MCF 10A (cell line): ENCODE results near the gene FER. TPM values are rescaled to one million over a fixed set of nuclear protein-coding genes. Genes with fewer than 3 reads are reported as not detected.

ENCODE experiments used
- BruUV-seq: library from RNA; stranded (reverse); fragments of 400-500 nt; replicated peaks from 2 replicates; lab custom pipeline; 2021; lab: Mats Ljungman, UMichigan
- CTCF ChIA-PET: fragments of 300-600 bp; sonication (Branson Sonifier 250); formaldehyde crosslinking; extraction: SDS; loops from one replicate; lab custom pipeline; 2021; ENCODE audit warnings: antibody characterized with exemption, inconsistent platforms; lab: Yijun Ruan, JAX
- POLR2A ChIA-PET: fragments of 300-600, 350-650 bp; sonication (Branson Sonifier 250); formaldehyde crosslinking; extraction: SDS; loops from one replicate; lab custom pipeline; 2020; ENCODE audit warnings: antibody characterized with exemption, inconsistent platforms; lab: Yijun Ruan, JAX
- DNase-seq: peaks from one replicate; pipeline ENCODE4 v3.0.0-alpha.2; 2018; ENCODE audit not compliant: unreplicated experiment
- H3K27ac Mint-ChIP-seq: one replicate; pipeline ENCODE4 v1.8.0; 2022; ENCODE audit warnings: mild to moderate bottlenecking, low read depth, mixed read lengths; ENCODE audit not compliant: unreplicated experiment
- H3K27me3 Mint-ChIP-seq: one replicate; pipeline ENCODE4 v1.8.0; 2022; ENCODE audit warnings: mixed read lengths; ENCODE audit not compliant: insufficient read depth, unreplicated experiment
- H3K36me3 Mint-ChIP-seq: one replicate; pipeline ENCODE4 v1.8.0; 2022; ENCODE audit warnings: mild to moderate bottlenecking, moderate library complexity, mixed read lengths; ENCODE audit not compliant: insufficient read depth, unreplicated experiment
- H3K4me1 Mint-ChIP-seq: one replicate; pipeline ENCODE4 v1.8.0; 2022; ENCODE audit warnings: mixed read lengths; ENCODE audit not compliant: insufficient read depth, unreplicated experiment
- H3K4me3 Mint-ChIP-seq: one replicate; pipeline ENCODE4 v1.8.0; 2022; ENCODE audit warnings: mild to moderate bottlenecking, moderate library complexity, mixed read lengths; ENCODE audit not compliant: unreplicated experiment
- H3K9me3 Mint-ChIP-seq: one replicate; pipeline ENCODE4 v1.8.0; 2022; ENCODE audit warnings: mixed read lengths; ENCODE audit not compliant: unreplicated experiment
- CTCF ChIP-seq: fragments of 200-600 bp; IDR thresholded peaks from one replicate; pipeline ENCODE4 v1.8.0; 2022; ENCODE audit warnings: antibody characterized with exemption, mild to moderate bottlenecking; ENCODE audit not compliant: unreplicated experiment
- intact Hi-C: fragments of 100-400 bp; cut with micrococcal nuclease; formaldehyde crosslinking; loops from 2 replicates; pipeline ENCODE4 v1.14.1; 2022
- total RNA-seq: library from RNA; stranded (reverse); gene quantifications from 2 replicates; pipeline ENCODE4 v1.2.3, GENCODE V29; 2022

The FER gene
- total RNA-seq, 1 experiment from 2014 or later = 71.1 TPM

GRCh38 chr5:108730617-108731340, 16.9 kb upstream of the FER start:
- CTCF ChIA-PET = interaction anchor here (1.5 kb wide), 1 partner anchor 12 kb away, joined by 6 read pairs; no protein-coding TSS in a partner anchor
- no peak overlapping the region for H3K4me3 Mint-ChIP-seq
- BruUV-seq = no TSS peak
- no peaks in the 10 kb centered on the region for H3K36me3 Mint-ChIP-seq
- intact Hi-C loops = no loop called here
- H3K27me3 Mint-ChIP-seq = no peaks in the 10 kb centered on the region
- no peak overlapping the region for H3K27ac Mint-ChIP-seq
- H3K9me3 Mint-ChIP-seq = no peaks in the 10 kb centered on the region
- DNase-seq = no peak
- H3K4me1 Mint-ChIP-seq = peaks cover 27% of the 10 kb centered on the region
- POLR2A ChIA-PET = interaction anchor here (0.5 to 5.2 kb wide), 6 partner anchors 13 to 1513 kb away, joined by 3 to 206 read pairs (median 4); partner anchors contain the start of gene FER
- TF ChIP-seq CTCF = no peak

- no peak for TF ChIP-seq CTCF
- ChIA-PET POLR2A (interaction anchor here (0.6 to 1.1 kb wide), 2 partner anchors 12 to 105 kb away, joined by 3 to 4 read pairs; partner anchors contain the start of gene FER), CTCF (no interaction called here)
- Mint-ChIP-seq H3K27ac (no peak overlapping the region), H3K4me1 (no peaks in the 10 kb centered on the region), H3K27me3 (no peaks in the 10 kb centered on the region), H3K4me3 (no peak overlapping the region), H3K36me3 (no peaks in the 10 kb centered on the region), H3K9me3 (no peaks in the 10 kb centered on the region)
- intact Hi-C loops = no loop called here
- no peak for DNase-seq
- BruUV-seq = no TSS peak
Measured at GRCh38 chr5:108735790-108736189, 11.9 kb upstream of the FER start.

GRCh38 chr5:108736855-108737254, 10.8 kb upstream of the FER start:
- ChIA-PET POLR2A (interaction anchor here (1.3 to 1.7 kb wide), 2 partner anchors 8 to 11 kb away, joined by 4 to 7 read pairs; partner anchors contain the start of gene FER), CTCF (interaction anchor here (0.9 kb wide), 1 partner anchor 214 kb away, joined by 6 read pairs; no protein-coding TSS in a partner anchor)
- H3K27me3 Mint-ChIP-seq = no peaks in the 10 kb centered on the region
- no peaks in the 10 kb centered on the region for H3K4me1 Mint-ChIP-seq
- no peak overlapping the region for H3K27ac Mint-ChIP-seq
- no TSS peak for BruUV-seq
- TF ChIP-seq CTCF = no peak
- no peaks in the 10 kb centered on the region for H3K9me3 Mint-ChIP-seq
- no peak for DNase-seq
- no peak overlapping the region for H3K4me3 Mint-ChIP-seq
- no peaks in the 10 kb centered on the region for H3K36me3 Mint-ChIP-seq
- intact Hi-C loops = no loop called here

GRCh38 chr5:108739376-108739775, 8.3 kb upstream of the FER start:
- no TSS peak for BruUV-seq
- ChIA-PET CTCF (interaction anchor here (1.0 to 1.3 kb wide), 2 partner anchors 10 to 12 kb away, joined by 3 to 4 read pairs; no protein-coding TSS in a partner anchor), POLR2A (interaction anchor here (0.7 kb wide), 1 partner anchor 194 kb away, joined by 3 read pairs; no protein-coding TSS in a partner anchor)
- Mint-ChIP-seq H3K4me1 (no peaks in the 10 kb centered on the region), H3K36me3 (no peaks in the 10 kb centered on the region), H3K27me3 (no peaks in the 10 kb centered on the region), H3K27ac (no peak overlapping the region), H3K4me3 (no peak overlapping the region), H3K9me3 (no peaks in the 10 kb centered on the region)
- DNase-seq = no peak
- TF ChIP-seq CTCF = no peak
- intact Hi-C loops = no loop called here
